Liver (tissue), 3 donors: ENCODE results near the gene HEMGN.
"Not testable (repeated sequence)": the region's sequence is repeated elsewhere in the genome, so short reads cannot be mapped to it uniquely, and the experiment has no call there.

Experiments
- FOXA1 ChIP-seq: IDR thresholded peaks from 2 replicates; pipeline ENCODE4 v1.6.1; 2016; ENCODE audit warnings: antibody characterized with exemption
- HNF4A ChIP-seq, 2 donors: conservative IDR thresholded peaks; 2 replicates each; pipeline ENCODE4 v1.6.1; 2016; ENCODE audit warnings: antibody characterized with exemption in 2 of 2, mild to moderate bottlenecking in 2 of 2
- YY1 ChIP-seq: IDR thresholded peaks from 2 replicates; pipeline ENCODE4 v1.6.1; 2016; ENCODE audit warnings: antibody characterized with exemption, mild to moderate bottlenecking
- TF ChIP-seq, protein P1 (sequence below): fragments of 150-350 bp; IDR thresholded peaks from 2 replicates; pipeline ENCODE4 v1.5.1; 2017; ENCODE audit warnings: improper control_type of control experiment, low read depth, low read length; ENCODE audit not compliant: missing input control
- donor health status: healthy.
- donor health status: healthy.

DNA sequence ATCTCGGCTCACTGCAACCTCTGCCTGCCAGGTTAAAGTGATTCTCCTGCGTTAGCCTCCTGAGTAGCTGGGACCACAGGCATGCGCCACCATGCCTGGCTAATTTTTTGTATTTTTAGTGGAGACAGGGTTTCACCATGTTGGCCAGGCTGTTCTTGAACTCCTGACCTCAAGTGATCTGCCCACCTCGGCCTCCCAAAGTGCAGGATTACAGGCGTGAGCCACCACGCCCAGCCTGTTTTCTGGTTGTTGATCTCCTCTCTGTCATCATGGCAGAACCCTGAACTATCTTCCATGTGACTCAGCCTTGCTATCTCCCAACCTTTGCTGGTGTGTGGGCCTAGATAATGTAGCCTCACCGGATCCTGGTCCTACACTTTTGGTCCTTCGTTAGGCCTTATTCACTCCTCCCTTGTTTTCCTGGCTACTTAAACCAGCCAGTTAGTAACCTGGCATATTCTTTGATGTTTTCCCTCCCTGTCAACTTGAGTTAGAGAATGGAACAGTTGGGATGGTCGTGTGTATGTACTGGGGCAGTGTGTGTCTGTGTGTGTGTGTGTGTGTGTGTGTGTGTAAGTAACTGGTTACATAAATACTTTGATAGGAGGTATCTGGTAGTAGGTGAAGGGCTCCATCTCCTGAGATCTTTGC lies 22.8 kb upstream of the HEMGN start:
- TF ChIP-seq YY1; HNF4A (conservative IDR thresholded peaks at IDR 0.05); FOXA1: not testable (repeated sequence)
- TF ChIP-seq, protein P1, sequence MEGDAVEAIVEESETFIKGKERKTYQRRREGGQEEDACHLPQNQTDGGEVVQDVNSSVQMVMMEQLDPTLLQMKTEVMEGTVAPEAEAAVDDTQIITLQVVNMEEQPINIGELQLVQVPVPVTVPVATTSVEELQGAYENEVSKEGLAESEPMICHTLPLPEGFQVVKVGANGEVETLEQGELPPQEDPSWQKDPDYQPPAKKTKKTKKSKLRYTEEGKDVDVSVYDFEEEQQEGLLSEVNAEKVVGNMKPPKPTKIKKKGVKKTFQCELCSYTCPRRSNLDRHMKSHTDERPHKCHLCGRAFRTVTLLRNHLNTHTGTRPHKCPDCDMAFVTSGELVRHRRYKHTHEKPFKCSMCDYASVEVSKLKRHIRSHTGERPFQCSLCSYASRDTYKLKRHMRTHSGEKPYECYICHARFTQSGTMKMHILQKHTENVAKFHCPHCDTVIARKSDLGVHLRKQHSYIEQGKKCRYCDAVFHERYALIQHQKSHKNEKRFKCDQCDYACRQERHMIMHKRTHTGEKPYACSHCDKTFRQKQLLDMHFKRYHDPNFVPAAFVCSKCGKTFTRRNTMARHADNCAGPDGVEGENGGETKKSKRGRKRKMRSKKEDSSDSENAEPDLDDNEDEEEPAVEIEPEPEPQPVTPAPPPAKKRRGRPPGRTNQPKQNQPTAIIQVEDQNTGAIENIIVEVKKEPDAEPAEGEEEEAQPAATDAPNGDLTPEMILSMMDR, result not testable (repeated sequence)
